Measurements from ENCODE around the gene FBXO46. TPM values are rescaled to one million over a fixed set of nuclear protein-coding genes. Genes with fewer than 3 reads are reported as not detected.

FBXO46 gene
- total and polyA plus RNA-seq, 9 donors: 7.3 to 16.1 (median 12.5) TPM

GRCh38 chr19:45711851-45712698 lies 18.6 kb downstream of the FBXO46 start:
- no peaks in the 10 kb centered on the region for H3K9me3 ChIP-seq (replicated peaks; ENCODE audit: control insufficient read depth, low read depth, low read length)
- H3K4me3 ChIP-seq (ENCODE audit: low read length): no peak overlapping the region
- H3K36me3 ChIP-seq (ENCODE audit: control insufficient read depth, insufficient read depth, low read length): peaks cover 28% of the 10 kb centered on the region
- H3K27ac ChIP-seq (ENCODE audit: low read length): no peak overlapping the region
- no peaks in the 10 kb centered on the region for H3K27me3 ChIP-seq (ENCODE audit: control insufficient read depth, insufficient read depth, low read length)
- 89% methylated on average over 74 of the region's 76 CpGs for WGBS (ENCODE audit: insufficient coverage)
- no peak for DNase-seq
- H3K4me1 ChIP-seq (ENCODE audit: control insufficient read depth, insufficient read depth, low read length): peaks cover 3% of the 10 kb centered on the region

- H3K27me3 ChIP-seq (ENCODE audit: control insufficient read depth, insufficient read depth, low read length): no peaks in the 10 kb centered on the region
- no peak overlapping the region for H3K4me3 ChIP-seq (ENCODE audit: low read length)
- no peak overlapping the region for H3K27ac ChIP-seq (ENCODE audit: low read length)
- H3K4me1 ChIP-seq (ENCODE audit: control insufficient read depth, insufficient read depth, low read length): no peaks in the 10 kb centered on the region
- no peaks in the 10 kb centered on the region for H3K9me3 ChIP-seq (replicated peaks; ENCODE audit: control insufficient read depth, low read depth, low read length)
- DNase-seq: no peak
- H3K36me3 ChIP-seq (ENCODE audit: control insufficient read depth, insufficient read depth, low read length): peaks cover 28% of the 10 kb centered on the region
- 65% methylated on average over 2 of the region's 10 CpGs for WGBS (ENCODE audit: insufficient coverage)
Observed at GRCh38 chr19:45710356-45711130, 20.2 kb downstream of the FBXO46 start.

- H3K27me3 ChIP-seq (ENCODE audit: control insufficient read depth, insufficient read depth, low read length): no peaks in the 10 kb centered on the region
- H3K36me3 ChIP-seq (ENCODE audit: control insufficient read depth, insufficient read depth, low read length): peaks cover 13% of the 10 kb centered on the region
- H3K4me3 ChIP-seq (ENCODE audit: low read length): no peak overlapping the region
- WGBS (ENCODE audit: insufficient coverage): 93% methylated on average over 6 of the region's 12 CpGs
- DNase-seq: no peak
- no peaks in the 10 kb centered on the region for H3K4me1 ChIP-seq (ENCODE audit: control insufficient read depth, insufficient read depth, low read length)
- no peaks in the 10 kb centered on the region for H3K9me3 ChIP-seq (replicated peaks; ENCODE audit: control insufficient read depth, low read depth, low read length)
- H3K27ac ChIP-seq (ENCODE audit: low read length): no peak overlapping the region
Observed at GRCh38 chr19:45705710-45706415, 24.8 kb downstream of the FBXO46 start.

GRCh38 chr19:45705115-45705514 lies 25.6 kb downstream of the FBXO46 start:
- H3K27me3 ChIP-seq (ENCODE audit: control insufficient read depth, insufficient read depth, low read length): no peaks in the 10 kb centered on the region
- H3K36me3 ChIP-seq (ENCODE audit: control insufficient read depth, insufficient read depth, low read length): peaks cover 11% of the 10 kb centered on the region
- 85% methylated on average over 7 of the region's 9 CpGs for WGBS (ENCODE audit: insufficient coverage)
- H3K4me1 ChIP-seq (ENCODE audit: control insufficient read depth, insufficient read depth, low read length): no peaks in the 10 kb centered on the region
- H3K9me3 ChIP-seq (replicated peaks; ENCODE audit: control insufficient read depth, low read depth, low read length): no peaks in the 10 kb centered on the region
- DNase-seq: no peak
- H3K4me3 ChIP-seq (ENCODE audit: low read length): no peak overlapping the region
- no peak overlapping the region for H3K27ac ChIP-seq (ENCODE audit: low read length)

- no CpG with 5 or more reads among the region's 7 CpGs for WGBS (ENCODE audit: insufficient coverage)
- no peaks in the 10 kb centered on the region for H3K9me3 ChIP-seq (replicated peaks; ENCODE audit: control insufficient read depth, low read depth, low read length)
- H3K4me1 ChIP-seq (ENCODE audit: control insufficient read depth, insufficient read depth, low read length): no peaks in the 10 kb centered on the region
- peaks cover 12% of the 10 kb centered on the region for H3K36me3 ChIP-seq (ENCODE audit: control insufficient read depth, insufficient read depth, low read length)
- no peak overlapping the region for H3K27ac ChIP-seq (ENCODE audit: low read length)
- no peak overlapping the region for H3K4me3 ChIP-seq (ENCODE audit: low read length)
- H3K27me3 ChIP-seq (ENCODE audit: control insufficient read depth, insufficient read depth, low read length): no peaks in the 10 kb centered on the region
- no peak for DNase-seq
Observed at GRCh38 chr19:45701676-45702075, 29.0 kb downstream of the FBXO46 start.

- Histone ChIP-seq H3K4me3 (ENCODE audit: low read length) (peak overlapping the region; percentile 95), H3K27ac (ENCODE audit: low read length) (peak overlapping the region; percentile 95), H3K27me3 (ENCODE audit: control insufficient read depth, insufficient read depth, low read length) (no peaks in the 10 kb centered on the region), H3K9me3 (replicated peaks; ENCODE audit: control insufficient read depth, low read depth, low read length) (no peaks in the 10 kb centered on the region), H3K4me1 (ENCODE audit: control insufficient read depth, insufficient read depth, low read length) (peaks cover 13% of the 10 kb centered on the region), H3K36me3 (ENCODE audit: control insufficient read depth, insufficient read depth, low read length) (peaks cover 21% of the 10 kb centered on the region)
- WGBS (ENCODE audit: insufficient coverage): no CpG with 5 or more reads among the region's 22 CpGs
- DNase-seq: peak; percentile 74
Observed at GRCh38 chr19:45693106-45693788, 37.4 kb downstream of the FBXO46 start.

- under 1% methylated on average over 68 of the region's 70 CpGs for WGBS (ENCODE audit: insufficient coverage)
- Histone ChIP-seq H3K27ac (ENCODE audit: low read length) (peak within 1 kb of the TSS; percentile 95), H3K4me3 (ENCODE audit: low read length) (peak within 1 kb of the TSS; percentile 95)
Observed at GRCh38 chr19:45692187-45693105, 38.2 kb downstream of the FBXO46 start, which contains the start of gene QPCTL. Gene QPCTL, plus strand, starts transcription at chr19:45692666. Its CDS starts 38 bp downstream, at chr19:45692704.

GRCh38 chr19:45691516-45692186 lies 39.0 kb downstream of the FBXO46 start, which contains the start of gene SNRPD2:
Gene SNRPD2, minus strand, starts transcription at chr19:45691953. Its CDS starts 65 bp downstream, at chr19:45691888.
- H3K27ac ChIP-seq (ENCODE audit: low read length): peak within 1 kb of the TSS; percentile 95
- H3K36me3 ChIP-seq (ENCODE audit: control insufficient read depth, insufficient read depth, low read length): peaks cover 34% of the 10 kb centered on the region
- H3K27me3 ChIP-seq (ENCODE audit: control insufficient read depth, insufficient read depth, low read length): no peaks in the 10 kb centered on the region
- peaks cover 13% of the 10 kb centered on the region for H3K4me1 ChIP-seq (ENCODE audit: control insufficient read depth, insufficient read depth, low read length)
- DNase-seq: peak; percentile 98
- H3K9me3 ChIP-seq (replicated peaks; ENCODE audit: control insufficient read depth, low read depth, low read length): no peaks in the 10 kb centered on the region
- 0% methylated on average over 31 of the region's 36 CpGs for WGBS (ENCODE audit: insufficient coverage)
- peak within 1 kb of the TSS; percentile 95 for H3K4me3 ChIP-seq (ENCODE audit: low read length)

More at GRCh38 chr19:45692187-45693105, 38.2 kb downstream of the FBXO46 start, which contains the start of gene QPCTL:
- Histone ChIP-seq H3K9me3 (replicated peaks; ENCODE audit: control insufficient read depth, low read depth, low read length) (no peaks in the 10 kb centered on the region), H3K36me3 (ENCODE audit: control insufficient read depth, insufficient read depth, low read length) (peaks cover 28% of the 10 kb centered on the region), H3K27me3 (ENCODE audit: control insufficient read depth, insufficient read depth, low read length) (no peaks in the 10 kb centered on the region), H3K4me1 (ENCODE audit: control insufficient read depth, insufficient read depth, low read length) (peaks cover 13% of the 10 kb centered on the region)
- peak; percentile 98 for DNase-seq

Measured in muscle of leg (tissue), 11 donors.